Measurements from ENCODE around the gene CXCL3. TPM values are rescaled to one million over a fixed set of nuclear protein-coding genes. Genes with fewer than 3 reads are reported as not detected.

The CXCL3 gene
- total and polyA plus RNA-seq, 9 of the 15 experiments (the other 6 are each of a cell fraction or from before 2014, with no cell fraction given): 2.3 to 8.9 (median 6.1) TPM

DNA sequence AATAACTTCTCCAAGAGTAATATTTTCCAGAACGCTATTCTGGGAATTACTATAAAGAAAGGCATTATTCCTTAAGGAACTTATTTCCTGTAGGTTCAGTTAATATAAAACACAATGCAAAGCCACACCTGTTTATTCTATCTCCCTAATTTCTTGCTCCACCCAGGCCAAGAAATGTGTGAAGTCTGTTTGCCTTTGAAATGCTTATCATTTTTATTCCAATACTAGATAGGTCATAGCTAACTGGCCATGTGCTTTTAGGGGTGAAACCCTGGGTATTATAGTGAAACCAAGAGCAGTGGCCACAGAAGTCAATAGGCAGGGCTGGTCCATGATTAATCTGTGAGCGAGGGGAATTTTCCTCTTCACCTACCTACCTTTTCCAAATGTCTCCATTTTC lies 14.8 kb downstream of the CXCL3 start (continued):
- TF ChIP-seq, protein P1, sequence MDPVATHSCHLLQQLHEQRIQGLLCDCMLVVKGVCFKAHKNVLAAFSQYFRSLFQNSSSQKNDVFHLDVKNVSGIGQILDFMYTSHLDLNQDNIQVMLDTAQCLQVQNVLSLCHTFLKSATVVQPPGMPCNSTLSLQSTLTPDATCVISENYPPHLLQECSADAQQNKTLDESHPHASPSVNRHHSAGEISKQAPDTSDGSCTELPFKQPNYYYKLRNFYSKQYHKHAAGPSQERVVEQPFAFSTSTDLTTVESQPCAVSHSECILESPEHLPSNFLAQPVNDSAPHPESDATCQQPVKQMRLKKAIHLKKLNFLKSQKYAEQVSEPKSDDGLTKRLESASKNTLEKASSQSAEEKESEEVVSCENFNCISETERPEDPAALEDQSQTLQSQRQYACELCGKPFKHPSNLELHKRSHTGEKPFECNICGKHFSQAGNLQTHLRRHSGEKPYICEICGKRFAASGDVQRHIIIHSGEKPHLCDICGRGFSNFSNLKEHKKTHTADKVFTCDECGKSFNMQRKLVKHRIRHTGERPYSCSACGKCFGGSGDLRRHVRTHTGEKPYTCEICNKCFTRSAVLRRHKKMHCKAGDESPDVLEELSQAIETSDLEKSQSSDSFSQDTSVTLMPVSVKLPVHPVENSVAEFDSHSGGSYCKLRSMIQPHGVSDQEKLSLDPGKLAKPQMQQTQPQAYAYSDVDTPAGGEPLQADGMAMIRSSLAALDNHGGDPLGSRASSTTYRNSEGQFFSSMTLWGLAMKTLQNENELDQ (CRISPR knock-in tag; IDR thresholded peaks at IDR 0.05; ENCODE audit: borderline replicate concordance): no peak
- TF ChIP-seq, protein P2, sequence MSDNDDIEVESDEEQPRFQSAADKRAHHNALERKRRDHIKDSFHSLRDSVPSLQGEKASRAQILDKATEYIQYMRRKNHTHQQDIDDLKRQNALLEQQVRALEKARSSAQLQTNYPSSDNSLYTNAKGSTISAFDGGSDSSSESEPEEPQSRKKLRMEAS (CRISPR knock-in tag; IDR thresholded peaks at IDR 0.05): no peak
- no peak for TF ChIP-seq ZNF133 (CRISPR knock-in tag; IDR thresholded peaks at IDR 0.05)

DNA sequence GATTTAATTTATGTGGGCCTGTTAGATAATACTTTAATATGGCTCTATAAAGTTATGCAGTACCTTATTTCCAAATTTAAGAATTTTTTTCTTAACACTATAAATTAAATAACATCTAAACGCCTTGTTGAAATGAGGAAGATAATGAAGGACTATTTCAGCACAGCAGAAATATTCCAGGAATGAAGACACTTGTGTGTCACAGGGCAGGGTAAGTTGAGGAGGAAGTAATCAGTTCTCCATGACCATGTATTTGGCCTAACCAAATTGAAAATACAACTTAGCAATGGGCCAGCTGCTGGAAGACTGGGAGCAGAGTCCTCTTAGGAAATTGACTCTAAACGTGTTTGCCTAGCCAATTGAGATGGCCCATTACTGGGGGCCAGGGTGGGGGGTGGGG lies 16.9 kb downstream of the CXCL3 start:
- intact Hi-C loops (cut with micrococcal nuclease): no loop called here
- 12% methylated on average over 2 of the region's 2 CpGs for WGBS (ENCODE audit: insufficient coverage, low coverage, missing lambda C conversion rate)
- no peak for DNase-seq (ENCODE audit: extremely low read depth in 1 of 4, low spot score in 3 of 4)
- ChIA-PET CTCF (ENCODE audit: low intra/inter-chr PET ratio) (no interaction called here), POLR2A (no interaction called here)
- FAIRE-seq: no peak
- no peaks in the 10 kb centered on the region for H3K27me3 ChIP-seq (ENCODE audit: control insufficient read depth in 2 of 2, insufficient read depth in 2 of 2, low read length in 2 of 2)
- no peaks in the 10 kb centered on the region for H3K36me3 ChIP-seq (ENCODE audit: control insufficient read depth, insufficient read depth, low read length)
- ATAC-seq: no peak
- H4K20me1 ChIP-seq (replicated peaks; ENCODE audit: control insufficient read depth, insufficient read depth, low read length): no peaks in the 10 kb centered on the region
- TF ChIP-seq ZNF398 (CRISPR knock-in tag; IDR thresholded peaks at IDR 0.05) (no peak), PHF21A (IDR thresholded peaks at IDR 0.05; ENCODE audit: borderline replicate concordance, low read depth) (no peak), PCBP2 (IDR thresholded peaks at IDR 0.05; ENCODE audit: low read depth, low read length, poor library complexity, severe bottlenecking) (no peak), TEAD2 (tag; IDR thresholded peaks at IDR 0.05) (no peak), ZNF12 (CRISPR knock-in tag; IDR thresholded peaks at IDR 0.05) (no peak), CEBPB (tag; IDR thresholded peaks at IDR 0.05) (no peak), PURB (CRISPR knock-in tag; IDR thresholded peaks at IDR 0.05; ENCODE audit: low read depth) (no peak), ARID2 (IDR thresholded peaks at IDR 0.05) (no peak), MAFK (IDR thresholded peaks at IDR 0.05; ENCODE audit: low read length) (no peak), BACH1 (tag; IDR thresholded peaks at IDR 0.05) (no peak)
- TF ChIP-seq, protein P3, sequence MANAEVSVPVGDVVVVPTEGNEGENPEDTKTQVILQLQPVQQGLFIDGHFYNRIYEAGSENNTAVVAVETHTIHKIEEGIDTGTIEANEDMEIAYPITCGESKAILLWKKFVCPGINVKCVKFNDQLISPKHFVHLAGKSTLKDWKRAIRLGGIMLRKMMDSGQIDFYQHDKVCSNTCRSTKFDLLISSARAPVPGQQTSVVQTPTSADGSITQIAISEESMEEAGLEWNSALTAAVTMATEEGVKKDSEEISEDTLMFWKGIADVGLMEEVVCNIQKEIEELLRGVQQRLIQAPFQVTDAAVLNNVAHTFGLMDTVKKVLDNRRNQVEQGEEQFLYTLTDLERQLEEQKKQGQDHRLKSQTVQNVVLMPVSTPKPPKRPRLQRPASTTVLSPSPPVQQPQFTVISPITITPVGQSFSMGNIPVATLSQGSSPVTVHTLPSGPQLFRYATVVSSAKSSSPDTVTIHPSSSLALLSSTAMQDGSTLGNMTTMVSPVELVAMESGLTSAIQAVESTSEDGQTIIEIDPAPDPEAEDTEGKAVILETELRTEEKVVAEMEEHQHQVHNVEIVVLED (CRISPR knock-in tag; IDR thresholded peaks at IDR 0.05): no peak
- BruUV-seq (replicated peaks): no TSS peak
- no peaks in the 10 kb centered on the region for H3K9me3 ChIP-seq (replicated peaks; ENCODE audit: control insufficient read depth, insufficient read depth, low read depth, low read length)
- no peak overlapping the region for H3K4me3 ChIP-seq
- H2AFZ ChIP-seq (ENCODE audit: low read depth, low read length): no peak overlapping the region
- H3K79me2 ChIP-seq (ENCODE audit: control insufficient read depth, insufficient read depth, low read length): no peaks in the 10 kb centered on the region
- H3K4me2 ChIP-seq (ENCODE audit: insufficient read depth, low read length): no peak overlapping the region
- H3K4me1 ChIP-seq (replicated peaks in 1 of 2; ENCODE audit: control insufficient read depth in 2 of 2, insufficient read depth in 2 of 2, low read length in 2 of 2): no peaks in the 10 kb centered on the region
- no peaks in the 10 kb centered on the region for H3K9me1 ChIP-seq (ENCODE audit: control insufficient read depth, insufficient read depth, low read length)
- in situ Hi-C loops (cut with MboI): no loop called here
- no peak overlapping the region for H3K9ac ChIP-seq (ENCODE audit: insufficient read depth in 1 of 2, low read depth in 2 of 2, low read length in 2 of 2)
- H3K27ac ChIP-seq (ENCODE audit: extremely low read depth, low read depth, low read length): no peak overlapping the region

Measured in K562 (cell line).